Gastroesophageal sphincter (tissue), 4 donors: ENCODE data around the gene CR1. TPM values are rescaled to one million over a fixed set of nuclear protein-coding genes. Genes with fewer than 3 reads are reported as not detected.

ENCODE experiments used
- ATAC-seq: fragments of 150-250 bp; one replicate; pipeline ENCODE4 v1.9.1; 2016; ENCODE audit warnings: mild to moderate bottlenecking, moderate library complexity
- H3K27ac ChIP-seq, 4 donors: fragments of 200-600 bp; sonication (generic) in 3 of 4; 1 replicate in 3 of 4; 2 replicates in 1 of 4; pipeline ENCODE4 v1.5.1; 2016 to 2019
- H3K27me3 ChIP-seq: fragments of 200-600 bp; sonication (generic); one replicate; pipeline ENCODE4 v1.5.1; 2019
- H3K36me3 ChIP-seq, 2 donors: fragments of 200-600 bp; sonication (generic); one replicate each; pipeline ENCODE4 v1.5.1; 2019; ENCODE audit warnings: control low read depth in 1 of 2
- H3K4me1 ChIP-seq, 3 donors: fragments of 200-600 bp; sonication (generic); 1 replicate in 2 of 3; 2 replicates in 1 of 3; pipeline ENCODE4 v1.5.1; 2016 to 2019; ENCODE audit warnings: control low read depth in 2 of 3
- H3K4me3 ChIP-seq, 2 donors: fragments of 200-600 bp; sonication (generic); one replicate each; pipeline ENCODE4 v1.5.1; 2019; ENCODE audit warnings: mild to moderate bottlenecking in 1 of 2, moderate library complexity in 1 of 2
- H3K9me3 ChIP-seq, 3 donors: fragments of 200-600 bp; sonication (generic); one replicate each; pipeline ENCODE4 v1.5.1; 2017 to 2019; ENCODE audit warnings: control low read depth in 2 of 3
- CTCF ChIP-seq, 4 experiments: fragments of 200-600 bp in 2 of 4; fragments of 450-650 bp in 2 of 4; sonication (generic) in 1 of 4; IDR thresholded peaks; one replicate each; pipeline ENCODE4 v1.5.1; 2017 to 2019; ENCODE audit warnings: antibody characterized with exemption in 4 of 4, mild to moderate bottlenecking in 2 of 4, moderate library complexity in 2 of 4
- EP300 ChIP-seq: sonication (generic); formaldehyde crosslinking; IDR thresholded peaks from one replicate; pipeline ENCODE4 v1.6.1; 2017; ENCODE audit warnings: antibody characterized with exemption, mild to moderate bottlenecking
- POLR2A ChIP-seq, 2 donors: fragments of 450-650 bp; IDR thresholded peaks; one replicate each; pipeline ENCODE4 v1.6.1; 2017; ENCODE audit warnings: antibody characterized with exemption in 2 of 2, mild to moderate bottlenecking in 2 of 2, moderate library complexity in 1 of 2
- POLR2AphosphoS5 ChIP-seq: sonication (generic); formaldehyde crosslinking; IDR thresholded peaks from one replicate; pipeline ENCODE4 v1.6.1; 2017; ENCODE audit warnings: antibody characterized with exemption
- WGBS, 2 donors: methylation state at CpG; one replicate each; pipeline ENCODE4 v1.1.5; 2018; ENCODE audit warnings: low coverage in 1 of 2; 5-methylcytosine and 5-hydroxymethylcytosine counted together
- total RNA-seq, 4 donors: library from RNA; depleted of rRNA; stranded (reverse); fragments of >200 nt; gene quantifications; one replicate each; pipeline ENCODE4 v1.1.0, GENCODE V29; 2016

The CR1 gene
- total RNA-seq, 4 donors from 2014 or later, result 1.1 to 15.9 (median 4.3) TPM

DNA sequence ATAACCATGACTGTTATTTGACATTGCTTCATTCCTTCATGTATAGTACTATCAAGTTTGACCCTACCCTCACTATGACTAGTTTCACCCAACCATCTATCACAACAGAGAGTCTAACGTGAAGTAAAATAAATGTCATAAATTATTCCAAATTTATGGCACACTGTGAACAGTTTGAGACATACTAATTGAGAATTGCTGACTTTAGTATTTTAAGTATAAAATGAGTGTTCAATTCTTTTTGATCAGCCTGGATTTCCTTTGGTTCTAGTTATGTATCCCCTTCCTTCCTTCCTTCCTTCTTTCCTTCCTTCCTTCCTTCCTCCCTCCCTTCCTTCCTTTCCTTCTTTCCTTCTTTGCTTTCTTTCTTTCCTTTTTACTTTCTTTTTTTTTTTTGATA is 14.5 kb downstream of the CR1 start:
- no peak for TF ChIP-seq POLR2AphosphoS5
- no peak for TF ChIP-seq POLR2A (IDR thresholded peaks at IDR 0.05)
- TF ChIP-seq CTCF (IDR thresholded peaks at IDR 0.05), result no peak
- TF ChIP-seq EP300, result no peak
- Histone ChIP-seq H3K27me3 (peaks cover 9% of the 10 kb centered on the region), H3K9me3 (no peaks in the 10 kb centered on the region), H3K36me3 (no peaks in the 10 kb centered on the region), H3K27ac (no peak overlapping the region), H3K4me1 (no peaks in the 10 kb centered on the region), H3K4me3 (no peak overlapping the region)
- 43 to 63% methylated on average over 1 of the region's 1 CpG for WGBS, 2 donors
- ATAC-seq, result no peak

DNA sequence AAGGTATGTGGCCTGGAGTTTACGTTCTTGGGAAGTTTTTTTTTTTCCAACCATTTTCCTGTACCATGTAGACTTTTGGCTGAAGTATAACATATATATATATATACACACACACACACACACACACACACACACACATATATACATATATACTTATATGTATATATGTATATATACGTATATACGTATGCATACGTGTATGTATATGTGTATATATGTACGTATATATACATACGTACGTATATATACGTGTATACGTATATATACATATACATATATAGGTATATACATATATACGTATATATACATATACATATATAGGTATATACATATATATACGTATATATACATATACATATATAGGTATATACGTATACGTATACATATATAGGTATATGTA is 18.9 kb downstream of the CR1 start:
- Histone ChIP-seq H3K36me3 (no peaks in the 10 kb centered on the region), H3K4me1 (no peaks in the 10 kb centered on the region), H3K27ac (no peak overlapping the region), H3K9me3 (no peaks in the 10 kb centered on the region), H3K27me3 (peaks cover 2% of the 10 kb centered on the region), H3K4me3 (no peak overlapping the region)
- no peak for TF ChIP-seq POLR2A (IDR thresholded peaks at IDR 0.05)
- TF ChIP-seq EP300, result no peak
- TF ChIP-seq POLR2AphosphoS5, result no peak
- TF ChIP-seq CTCF (IDR thresholded peaks at IDR 0.05), result no peak
- no peak for ATAC-seq
- 86 to 87% methylated on average over 13 of the region's 13 CpGs for WGBS, 2 donors

- H3K27ac ChIP-seq, result no peak overlapping the region
- no peaks in the 10 kb centered on the region for H3K27me3 ChIP-seq
- ATAC-seq, result no peak
- H3K4me1 ChIP-seq, result no peaks in the 10 kb centered on the region
- no peaks in the 10 kb centered on the region for H3K9me3 ChIP-seq
- no peak overlapping the region for H3K4me3 ChIP-seq
- no peak for TF ChIP-seq POLR2AphosphoS5
- no peak for TF ChIP-seq CTCF (IDR thresholded peaks at IDR 0.05)
- H3K36me3 ChIP-seq, result no peaks in the 10 kb centered on the region
Measured at GRCh38 chr1:207516729-207517128, 20.8 kb downstream of the CR1 start.

DNA sequence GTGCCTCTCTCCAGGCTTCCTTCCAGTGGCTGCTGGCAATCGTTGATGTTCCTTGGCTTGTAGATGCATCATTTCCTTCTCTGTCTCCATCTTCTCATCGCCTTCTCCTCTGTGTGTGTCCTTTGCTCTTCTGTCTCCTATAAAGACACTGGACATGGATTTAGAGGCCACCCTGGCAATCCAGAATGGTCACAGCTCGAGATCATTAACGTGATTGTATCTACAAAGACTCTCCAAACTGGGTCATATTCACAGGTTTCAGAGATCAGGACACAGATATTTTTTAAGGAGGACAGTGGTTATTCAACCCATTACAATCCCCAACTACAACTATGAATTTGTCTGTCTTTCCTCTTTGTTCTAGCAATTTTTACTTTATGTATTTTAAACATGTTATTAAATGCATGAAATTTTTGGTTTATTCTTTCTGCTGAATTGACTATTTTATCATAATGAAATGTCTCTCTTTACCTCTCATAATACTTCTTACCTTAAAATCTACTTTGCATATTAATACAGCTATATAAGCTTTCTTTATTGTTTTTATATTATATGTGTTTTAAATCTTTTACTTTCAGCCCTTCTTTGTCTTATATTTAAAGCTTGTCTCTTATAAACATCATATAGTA is 22.8 kb downstream of the CR1 start:
- ATAC-seq, result no peak

More for the DNA sequence above, 22.8 kb downstream of the CR1 start:
- WGBS, 2 donors, result 47 to 53% methylated on average over 2 to 4 of the region's 4 CpGs
- TF ChIP-seq POLR2A (IDR thresholded peaks at IDR 0.05), result no peak
- no peak for TF ChIP-seq CTCF (IDR thresholded peaks at IDR 0.05)
- no peaks in the 10 kb centered on the region for H3K36me3 ChIP-seq
- no peaks in the 10 kb centered on the region for H3K9me3 ChIP-seq
- no peak overlapping the region for H3K27ac ChIP-seq
- H3K4me1 ChIP-seq, result no peaks in the 10 kb centered on the region
- H3K4me3 ChIP-seq, result no peak overlapping the region
- no peaks in the 10 kb centered on the region for H3K27me3 ChIP-seq
